Effector memory CD4-positive, alpha-beta T cell (primary cell): ENCODE measurements around the gene PACRG.

ENCODE experiments used
- DNase-seq, 3 donors: peaks; one replicate each; pipeline ENCODE4 v3.0.0-alpha.2; 2020
- H3K27ac ChIP-seq: 2 replicates; pipeline ENCODE4 v1.7.0; 2013; ENCODE audit warnings: mild to moderate bottlenecking, low read length, moderate library complexity; ENCODE audit not compliant: insufficient read depth, poor library complexity, severe bottlenecking
- H3K27me3 ChIP-seq: replicated peaks from 2 replicates; pipeline ENCODE4 v1.7.0; 2013; ENCODE audit warnings: mild to moderate bottlenecking, low read length; ENCODE audit not compliant: insufficient read depth, control insufficient read depth, poor library complexity, severe bottlenecking
- H3K36me3 ChIP-seq: 2 replicates; pipeline ENCODE4 v1.7.0; 2013; ENCODE audit warnings: mild to moderate bottlenecking, low read length, moderate library complexity; ENCODE audit not compliant: control insufficient read depth, insufficient read depth
- H3K4me1 ChIP-seq: 2 replicates; pipeline ENCODE4 v1.7.0; 2013; ENCODE audit warnings: low read length, mild to moderate bottlenecking; ENCODE audit not compliant: control insufficient read depth, insufficient read depth, poor library complexity, severe bottlenecking
- H3K4me3 ChIP-seq: 2 replicates; pipeline ENCODE4 v1.7.0; 2013; ENCODE audit warnings: low read length, low read depth, mild to moderate bottlenecking; ENCODE audit not compliant: insufficient read depth, poor library complexity, severe bottlenecking
- H3K9me3 ChIP-seq: 2 replicates; pipeline ENCODE4 v1.7.0; 2013; ENCODE audit warnings: mild to moderate bottlenecking, low read length, moderate library complexity; ENCODE audit not compliant: control insufficient read depth

Gene PACRG

GRCh38 chr6:163252061-163252591 is 524.4 kb downstream of the PACRG start:
- Histone ChIP-seq H3K4me3 (no peak overlapping the region), H3K27me3 (no peaks in the 10 kb centered on the region), H3K27ac (no peak overlapping the region), H3K9me3 (no peaks in the 10 kb centered on the region), H3K4me1 (no peaks in the 10 kb centered on the region), H3K36me3 (no peaks in the 10 kb centered on the region)
- no peak for DNase-seq

GRCh38 chr6:163253556-163254213 is 525.9 kb downstream of the PACRG start:
- Histone ChIP-seq H3K36me3 (no peaks in the 10 kb centered on the region), H3K4me3 (no peak overlapping the region), H3K27ac (no peak overlapping the region), H3K4me1 (no peaks in the 10 kb centered on the region), H3K9me3 (no peaks in the 10 kb centered on the region), H3K27me3 (no peaks in the 10 kb centered on the region)
- DNase-seq, result no peak

GRCh38 chr6:163254341-163254835 is 526.6 kb downstream of the PACRG start:
- no peak overlapping the region for H3K4me3 ChIP-seq
- H3K27me3 ChIP-seq, result peaks cover 1% of the 10 kb centered on the region
- H3K9me3 ChIP-seq, result no peaks in the 10 kb centered on the region
- no peaks in the 10 kb centered on the region for H3K36me3 ChIP-seq
- H3K4me1 ChIP-seq, result no peaks in the 10 kb centered on the region
- H3K27ac ChIP-seq, result no peak overlapping the region
- no peak for DNase-seq

- H3K36me3 ChIP-seq, result no peaks in the 10 kb centered on the region
- DNase-seq, result no peak
Measured at GRCh38 chr6:163255265-163255664, 527.5 kb downstream of the PACRG start.

GRCh38 chr6:163259689-163260088 is 531.9 kb downstream of the PACRG start:
- no peaks in the 10 kb centered on the region for H3K36me3 ChIP-seq
- no peaks in the 10 kb centered on the region for H3K4me1 ChIP-seq
- peaks cover 2% of the 10 kb centered on the region for H3K27me3 ChIP-seq
- no peak for DNase-seq
- no peaks in the 10 kb centered on the region for H3K9me3 ChIP-seq
- no peak overlapping the region for H3K27ac ChIP-seq
- H3K4me3 ChIP-seq, result no peak overlapping the region

More at GRCh38 chr6:163255265-163255664, 527.5 kb downstream of the PACRG start:
- no peaks in the 10 kb centered on the region for H3K9me3 ChIP-seq
- H3K4me3 ChIP-seq, result no peak overlapping the region
- H3K4me1 ChIP-seq, result no peaks in the 10 kb centered on the region
- H3K27me3 ChIP-seq, result peaks cover 2% of the 10 kb centered on the region
- no peak overlapping the region for H3K27ac ChIP-seq

GRCh38 chr6:163260111-163260895 is 532.5 kb downstream of the PACRG start:
- Histone ChIP-seq H3K4me3 (no peak overlapping the region), H3K9me3 (no peaks in the 10 kb centered on the region), H3K4me1 (no peaks in the 10 kb centered on the region), H3K27ac (no peak overlapping the region), H3K36me3 (no peaks in the 10 kb centered on the region), H3K27me3 (peaks cover 2% of the 10 kb centered on the region)
- no peak for DNase-seq

- Histone ChIP-seq H3K36me3 (no peaks in the 10 kb centered on the region), H3K9me3 (no peaks in the 10 kb centered on the region), H3K27me3 (peaks cover 2% of the 10 kb centered on the region), H3K4me3 (no peak overlapping the region), H3K27ac (no peak overlapping the region), H3K4me1 (no peaks in the 10 kb centered on the region)
- no peak for DNase-seq
Measured at GRCh38 chr6:163260911-163261310, 533.1 kb downstream of the PACRG start.

GRCh38 chr6:163261361-163261760 is 533.6 kb downstream of the PACRG start:
- Histone ChIP-seq H3K27ac (no peak overlapping the region), H3K36me3 (no peaks in the 10 kb centered on the region), H3K4me3 (no peak overlapping the region), H3K9me3 (no peaks in the 10 kb centered on the region), H3K27me3 (peaks cover 2% of the 10 kb centered on the region), H3K4me1 (no peaks in the 10 kb centered on the region)
- DNase-seq, result no peak

- H3K36me3 ChIP-seq, result no peaks in the 10 kb centered on the region
- H3K27ac ChIP-seq, result no peak overlapping the region
- H3K4me3 ChIP-seq, result no peak overlapping the region
- DNase-seq, result no peak
- peaks cover 2% of the 10 kb centered on the region for H3K27me3 ChIP-seq
- no peaks in the 10 kb centered on the region for H3K4me1 ChIP-seq
- no peaks in the 10 kb centered on the region for H3K9me3 ChIP-seq
Measured at GRCh38 chr6:163262080-163262479, 534.3 kb downstream of the PACRG start.

GRCh38 chr6:163263196-163263595 is 535.4 kb downstream of the PACRG start:
- H3K4me3 ChIP-seq, result no peak overlapping the region
- H3K36me3 ChIP-seq, result no peaks in the 10 kb centered on the region
- H3K27me3 ChIP-seq, result peaks cover 2% of the 10 kb centered on the region
- no peak for DNase-seq
- H3K4me1 ChIP-seq, result no peaks in the 10 kb centered on the region
- no peaks in the 10 kb centered on the region for H3K9me3 ChIP-seq
- H3K27ac ChIP-seq, result no peak overlapping the region
